ENCODE results near the gene ZBTB16. TPM values are rescaled to one million over a fixed set of nuclear protein-coding genes. Genes with fewer than 3 reads are reported as not detected.

ZBTB16 gene
- total RNA-seq, 1 donor from 2014 or later = not detected

- DNase-seq (ENCODE audit: low spot score in 2 of 2, unreplicated experiment in 2 of 2) = no peak
- H3K4me3 Mint-ChIP-seq = no peak within 1 kb of the TSS
- H3K9me3 Mint-ChIP-seq = peaks cover 38% of the 10 kb centered on the region
- TF ChIP-seq CTCF (IDR thresholded peaks at IDR 0.05; ENCODE audit: unreplicated experiment) = no peak
- no peaks in the 10 kb centered on the region for H3K27me3 Mint-ChIP-seq (ENCODE audit: low read depth)
- peaks cover 5% of the 10 kb centered on the region for H3K36me3 Mint-ChIP-seq
- peak within 1 kb of the TSS; percentile 95 for H3K27ac Mint-ChIP-seq
- peaks cover 31% of the 10 kb centered on the region for H3K4me1 Mint-ChIP-seq
Observed at GRCh38 chr11:114295676-114296604, 236.4 kb downstream of the ZBTB16 start, which contains the start of gene NNMT. TSS of gene NNMT (plus strand) at chr11:114296399. CDS start at chr11:114296557, 158 bp downstream.

GRCh38 chr11:114296605-114297372 is 237.3 kb downstream of the ZBTB16 start:
- H3K27ac Mint-ChIP-seq = peak overlapping the region; percentile 95

GRCh38 chr11:114297806-114298709 is 238.5 kb downstream of the ZBTB16 start:
- Mint-ChIP-seq H3K27me3 (ENCODE audit: low read depth) (no peaks in the 10 kb centered on the region), H3K4me3 (no peak overlapping the region), H3K27ac (no peak overlapping the region), H3K36me3 (peaks cover 5% of the 10 kb centered on the region), H3K4me1 (peaks cover 20% of the 10 kb centered on the region), H3K9me3 (peaks cover 45% of the 10 kb centered on the region)
- DNase-seq (ENCODE audit: low spot score in 2 of 2, unreplicated experiment in 2 of 2) = no peak
- no peak for TF ChIP-seq CTCF (IDR thresholded peaks at IDR 0.05; ENCODE audit: unreplicated experiment)

More at GRCh38 chr11:114296605-114297372, 237.3 kb downstream of the ZBTB16 start:
- Mint-ChIP-seq H3K9me3 (peaks cover 40% of the 10 kb centered on the region), H3K27me3 (ENCODE audit: low read depth) (no peaks in the 10 kb centered on the region), H3K4me3 (no peak overlapping the region), H3K36me3 (peaks cover 5% of the 10 kb centered on the region), H3K4me1 (peaks cover 30% of the 10 kb centered on the region)
- TF ChIP-seq CTCF (IDR thresholded peaks at IDR 0.05; ENCODE audit: unreplicated experiment) = no peak
- DNase-seq (ENCODE audit: low spot score in 2 of 2, unreplicated experiment in 2 of 2) = no peak

- Mint-ChIP-seq H3K4me3 (no peak overlapping the region), H3K36me3 (peaks cover 5% of the 10 kb centered on the region), H3K27ac (no peak overlapping the region), H3K9me3 (peaks cover 42% of the 10 kb centered on the region), H3K27me3 (ENCODE audit: low read depth) (no peaks in the 10 kb centered on the region), H3K4me1 (peaks cover 18% of the 10 kb centered on the region)
- no peak for DNase-seq (ENCODE audit: low spot score in 2 of 2, unreplicated experiment in 2 of 2)
- TF ChIP-seq CTCF (IDR thresholded peaks at IDR 0.05; ENCODE audit: unreplicated experiment) = no peak
Observed at GRCh38 chr11:114298710-114299109, 239.2 kb downstream of the ZBTB16 start.

Other genes with a start within 250 kb of the ZBTB16 start
- gene USP28, start 184.1 kb upstream of the ZBTB16 start, total RNA-seq = 42.3 to 47.6 TPM (median 44.1 TPM) in 3 replicates
- gene HTR3B, start 154.9 kb upstream of the ZBTB16 start, total RNA-seq = not detected in 3 replicates
- gene HTR3A, start 84.6 kb upstream of the ZBTB16 start, total RNA-seq = not detected in 3 replicates
- 0.54 to 2.4 TPM (median 2.3 TPM) in 3 replicates for gene NNMT, start 236.7 kb downstream of the ZBTB16 start, total RNA-seq

Measured in mesothelial cell of epicardium (in vitro differentiated cells).